Measurements from ENCODE around the gene DNHD1. TPM values are rescaled to one million over a fixed set of nuclear protein-coding genes. Genes with fewer than 3 reads are reported as not detected.

The DNHD1 gene
- total RNA-seq, 1 experiment from 2014 or later: 2.0 TPM

- in situ Hi-C loops (cut with HindIII; ENCODE audit: low sequenced_read_pairs): no loop called here
- no peak for DNase-seq (ENCODE audit: low spot score)
Observed at GRCh38 chr11:6475936-6476335, 21.1 kb upstream of the DNHD1 start.

GRCh38 chr11:6476571-6476970, 20.5 kb upstream of the DNHD1 start:
- in situ Hi-C loops (cut with HindIII; ENCODE audit: low sequenced_read_pairs): no loop called here
- DNase-seq (ENCODE audit: low spot score): no peak

- DNase-seq (ENCODE audit: low spot score): no peak
- in situ Hi-C loops (cut with HindIII; ENCODE audit: low sequenced_read_pairs): no loop called here
Observed at GRCh38 chr11:6480299-6480914, 16.7 kb upstream of the DNHD1 start.

DNA sequence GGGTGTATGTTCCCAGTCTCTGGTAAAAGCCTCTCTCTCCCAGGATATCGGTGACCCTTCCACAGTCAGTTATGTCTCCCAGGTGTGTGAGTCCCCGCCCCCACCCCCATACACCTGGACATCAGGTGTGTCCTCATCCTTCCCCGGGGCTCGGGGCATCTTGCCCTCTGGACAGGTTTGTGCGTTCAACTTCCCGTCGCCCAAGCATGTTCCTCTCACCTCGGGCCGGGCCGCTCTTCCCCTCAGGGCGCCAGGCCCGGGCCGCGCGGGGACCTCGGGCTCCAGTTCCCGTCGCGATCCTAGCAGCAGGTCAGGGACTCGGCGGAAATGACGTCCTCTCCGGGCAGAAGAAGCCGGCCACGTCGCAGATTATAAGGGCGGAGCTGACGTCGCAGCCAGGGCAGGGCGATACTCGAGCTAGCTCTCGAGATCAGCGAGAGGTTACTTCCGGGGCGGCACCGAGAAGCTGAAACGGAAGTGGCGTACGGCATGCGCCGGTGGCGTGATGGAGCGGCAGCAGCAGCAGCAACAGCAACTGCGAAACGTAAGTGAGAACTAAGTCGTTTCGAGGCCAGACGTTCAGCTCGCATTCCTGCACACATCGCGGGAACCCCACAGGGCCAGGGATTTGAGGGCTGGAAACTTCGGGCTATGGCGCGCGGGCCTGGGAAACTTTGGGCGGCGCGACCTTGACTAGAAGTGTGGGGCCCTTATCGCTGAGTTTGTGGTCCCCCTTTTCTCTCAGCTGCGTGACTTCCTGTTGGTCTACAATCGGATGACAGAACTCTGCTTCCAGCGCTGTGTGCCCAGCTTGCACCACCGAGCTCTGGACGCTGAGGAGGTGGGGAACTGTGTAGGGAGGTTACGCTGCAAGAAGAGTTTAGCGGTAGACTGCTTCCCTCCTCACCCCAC, 15.8 kb upstream of the DNHD1 start, which contains the start of the genes ARFIP2 and TIMM10B:
Gene ARFIP2, minus strand, starts transcription at position 320 of the 912 bp plus-strand sequence. CDS start 910 bp downstream, outside the sequence.
Gene TIMM10B, plus strand, starts transcription at position 490 of the 912 bp plus-strand sequence. Its CDS starts 16 bp downstream, at position 506.
- in situ Hi-C loops (cut with HindIII; ENCODE audit: low sequenced_read_pairs): no loop called here
- DNase-seq (ENCODE audit: low spot score): peak; percentile 100

DNA sequence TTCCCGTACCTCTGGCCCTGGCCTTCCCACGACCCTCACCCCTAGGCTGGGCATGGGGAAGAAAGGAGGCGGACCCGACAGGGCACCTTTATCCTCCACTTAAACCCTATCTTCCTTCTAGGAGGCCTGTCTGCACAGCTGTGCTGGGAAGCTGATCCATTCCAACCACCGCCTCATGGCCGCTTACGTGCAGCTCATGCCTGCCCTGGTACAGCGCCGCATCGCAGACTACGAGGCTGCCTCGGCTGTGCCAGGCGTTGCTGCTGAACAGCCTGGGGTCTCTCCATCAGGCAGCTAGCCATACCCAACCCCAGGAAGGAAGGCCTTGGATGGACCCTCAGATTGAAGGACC, 15.2 kb upstream of the DNHD1 start:
- in situ Hi-C loops (cut with HindIII; ENCODE audit: low sequenced_read_pairs): no loop called here
- DNase-seq (ENCODE audit: low spot score): no peak

- no peak for DNase-seq (ENCODE audit: low spot score)
- in situ Hi-C loops (cut with HindIII; ENCODE audit: low sequenced_read_pairs): no loop called here
Observed at GRCh38 chr11:6482441-6482840, 14.6 kb upstream of the DNHD1 start.

GRCh38 chr11:6483015-6483414, 14.1 kb upstream of the DNHD1 start:
- no peak for DNase-seq (ENCODE audit: low spot score)
- in situ Hi-C loops (cut with HindIII; ENCODE audit: low sequenced_read_pairs): no loop called here

DNA sequence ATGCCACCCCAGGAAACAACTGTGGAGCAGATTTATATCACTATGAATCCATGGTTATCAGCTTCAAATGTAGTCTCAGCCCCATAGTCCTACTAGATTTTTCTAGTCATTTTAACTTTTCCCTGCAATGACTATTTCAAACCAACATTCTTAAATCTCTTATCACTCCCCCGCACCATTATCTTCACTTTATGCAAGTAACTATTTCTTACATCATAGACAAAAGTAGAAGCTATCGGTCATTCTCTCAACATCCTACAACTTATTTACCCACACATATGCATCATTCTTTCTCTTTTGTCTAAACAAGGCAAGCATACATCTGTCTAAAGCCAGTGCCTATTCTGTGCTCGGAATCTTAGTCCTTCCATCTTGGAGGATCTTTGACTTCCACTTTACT, 11.4 kb upstream of the DNHD1 start:
- in situ Hi-C loops (cut with HindIII; ENCODE audit: low sequenced_read_pairs): no loop called here
- no peak for DNase-seq (ENCODE audit: low spot score)

DNA sequence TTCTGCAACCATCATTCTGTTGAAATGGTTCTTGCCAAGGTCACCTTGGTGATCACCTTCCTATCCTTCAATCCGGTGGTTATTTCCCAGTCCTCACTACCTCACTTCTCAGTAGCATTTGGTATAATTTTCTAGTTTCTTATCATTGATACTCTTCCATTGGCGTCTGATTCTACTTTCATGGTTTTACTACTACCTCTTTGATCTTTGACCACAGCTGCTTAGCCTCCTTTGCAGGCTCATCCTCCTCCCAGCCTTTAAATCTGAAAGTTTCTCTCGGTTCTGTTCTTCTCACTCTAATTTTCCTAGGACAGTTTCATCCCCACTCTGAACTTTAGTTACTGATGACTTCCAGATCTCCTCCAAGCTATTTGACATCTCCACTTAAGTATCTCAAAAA, 10.8 kb upstream of the DNHD1 start:
- no peak for DNase-seq (ENCODE audit: low spot score)
- in situ Hi-C loops (cut with HindIII; ENCODE audit: low sequenced_read_pairs): no loop called here

- no peak for DNase-seq (ENCODE audit: low spot score)
- in situ Hi-C loops (cut with HindIII; ENCODE audit: low sequenced_read_pairs): no loop called here
Observed at GRCh38 chr11:6486938-6487337, 10.1 kb upstream of the DNHD1 start.

DNA sequence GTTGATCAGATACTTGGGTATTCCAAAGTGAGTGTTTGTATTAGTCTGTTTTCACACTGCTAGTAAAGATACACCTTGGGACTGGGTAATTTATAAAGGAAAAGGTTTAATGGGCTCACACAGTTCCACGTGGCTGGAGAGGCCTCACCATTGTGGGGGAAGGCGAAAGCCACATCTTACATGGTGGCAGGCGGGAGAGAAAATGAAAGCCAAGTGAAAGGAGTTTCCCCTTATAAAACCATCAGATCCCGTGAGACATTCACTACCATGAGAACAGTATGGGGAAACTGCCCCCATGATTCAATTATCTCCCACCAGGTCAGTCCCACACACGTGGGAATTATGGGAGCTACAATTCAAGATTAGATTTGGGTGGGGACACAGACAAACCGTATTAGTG, 8.7 kb upstream of the DNHD1 start:
- no peak for DNase-seq (ENCODE audit: low spot score)
- in situ Hi-C loops (cut with HindIII; ENCODE audit: low sequenced_read_pairs): no loop called here

DNA sequence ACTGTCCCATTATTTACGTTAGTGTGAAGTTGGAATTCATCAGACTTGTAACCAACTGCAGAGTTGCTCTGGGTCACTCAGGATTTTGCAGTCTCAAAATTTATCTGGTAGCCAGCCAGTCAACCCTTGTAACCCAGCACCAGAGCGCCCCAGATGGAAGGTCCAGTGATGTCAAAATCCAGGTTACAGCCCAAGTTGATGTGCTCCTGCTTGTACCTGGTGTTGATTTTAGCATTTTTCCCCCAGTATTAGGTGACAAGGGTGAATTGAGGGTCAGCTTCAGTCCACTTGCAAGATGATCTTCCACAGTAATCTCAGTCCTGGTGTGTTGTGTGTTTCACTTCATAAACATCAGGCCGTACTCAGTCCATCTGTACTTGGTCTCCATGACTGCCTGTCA, 8.3 kb upstream of the DNHD1 start:
- DNase-seq (ENCODE audit: low spot score): no peak
- in situ Hi-C loops (cut with HindIII; ENCODE audit: low sequenced_read_pairs): no loop called here

- in situ Hi-C loops (cut with HindIII; ENCODE audit: low sequenced_read_pairs): no loop called here
- no peak for DNase-seq (ENCODE audit: low spot score)
Observed at GRCh38 chr11:6489306-6489705, 7.8 kb upstream of the DNHD1 start.

DNA sequence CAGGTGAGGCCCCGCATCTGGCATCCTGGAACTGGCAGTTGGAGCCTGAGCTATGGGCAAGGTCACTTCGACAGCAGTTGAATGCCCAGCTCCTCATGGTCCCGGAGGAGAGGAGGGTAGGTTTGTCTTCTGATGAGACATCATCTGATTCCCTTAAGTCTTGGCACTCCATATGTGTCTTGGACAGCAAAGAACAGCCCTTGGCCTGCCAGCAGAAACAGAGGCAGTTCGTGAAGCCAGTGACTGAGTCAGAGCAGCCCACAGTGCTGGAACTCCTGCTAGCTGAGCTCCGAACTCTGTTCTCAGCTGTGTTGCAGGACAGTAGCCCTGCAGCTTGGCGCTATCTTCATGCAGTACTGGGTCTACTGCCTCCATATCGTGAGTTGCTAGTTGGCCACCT, 1.0 kb downstream of the DNHD1 start:
- in situ Hi-C loops (cut with HindIII; ENCODE audit: low sequenced_read_pairs): no loop called here
- DNase-seq (ENCODE audit: low spot score): no peak

- in situ Hi-C loops (cut with HindIII; ENCODE audit: low sequenced_read_pairs): no loop called here
- no peak for DNase-seq (ENCODE audit: low spot score)
Observed at GRCh38 chr11:6498544-6498943, 1.5 kb downstream of the DNHD1 start.

DNA sequence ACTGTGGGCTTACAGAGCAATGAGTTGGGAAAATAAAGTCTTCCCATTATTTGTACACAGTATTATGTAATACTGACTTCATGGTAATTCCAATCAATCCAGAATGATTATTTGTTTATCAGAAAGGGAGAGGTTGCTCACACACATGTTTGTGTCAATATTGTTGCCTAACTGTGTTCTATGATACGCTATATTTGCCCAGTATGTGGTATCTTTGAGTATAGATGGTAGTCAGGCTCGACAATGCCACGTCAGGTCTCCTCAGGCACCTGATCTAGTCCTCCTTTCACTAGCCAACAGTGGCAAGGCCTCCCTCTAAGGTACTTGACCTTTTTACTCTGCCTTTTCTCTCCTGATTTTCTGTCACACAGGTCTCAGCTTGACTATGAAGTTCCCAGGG, 5.3 kb downstream of the DNHD1 start:
- in situ Hi-C loops (cut with HindIII; ENCODE audit: low sequenced_read_pairs): no loop called here
- no peak for DNase-seq (ENCODE audit: low spot score)

GRCh38 chr11:6504166-6504565, 7.1 kb downstream of the DNHD1 start:
- in situ Hi-C loops (cut with HindIII; ENCODE audit: low sequenced_read_pairs): no loop called here
- no peak for DNase-seq (ENCODE audit: low spot score)

- in situ Hi-C loops (cut with HindIII; ENCODE audit: low sequenced_read_pairs): no loop called here
- peak; percentile 69 for DNase-seq (ENCODE audit: low spot score)
Observed at GRCh38 chr11:6505577-6506240, 8.6 kb downstream of the DNHD1 start.

- in situ Hi-C loops (cut with HindIII; ENCODE audit: low sequenced_read_pairs): no loop called here
- no peak for DNase-seq (ENCODE audit: low spot score)
Observed at GRCh38 chr11:6516865-6517264, 19.8 kb downstream of the DNHD1 start.

DNA sequence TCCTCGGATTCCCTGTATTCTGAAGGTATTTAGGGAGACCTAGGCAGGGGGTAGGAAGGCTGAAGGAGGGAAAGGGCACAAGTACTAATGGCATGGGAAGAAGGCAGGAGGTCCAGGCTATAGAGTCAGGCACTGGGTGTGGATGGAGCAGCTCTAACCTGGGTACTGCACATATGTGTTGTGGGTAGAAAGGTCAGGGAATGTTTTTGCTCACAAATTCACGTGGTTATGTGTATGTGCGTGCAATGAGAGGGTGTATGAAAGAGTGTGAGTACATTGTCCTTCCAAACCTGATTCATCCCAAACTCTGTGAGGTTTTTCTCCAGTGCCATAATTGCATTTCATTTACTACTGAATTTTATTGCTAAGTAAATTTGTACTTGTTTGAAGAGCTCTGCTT, 23.2 kb downstream of the DNHD1 start:
- in situ Hi-C loops (cut with HindIII; ENCODE audit: low sequenced_read_pairs): no loop called here
- no peak for DNase-seq (ENCODE audit: low spot score)
